GM13977 (cell line): ENCODE measurements around the gene SPSB3.

Experiments used
- DNase-seq: peaks from one replicate; pipeline ENCODE4 v3.0.0; 2012; ENCODE audit warnings: low spot score
- in situ Hi-C: fragments of 300-500 bp; cut with MboI; formaldehyde crosslinking; loops from one replicate; pipeline ENCODE4 v1.12.0; 2022; ENCODE audit warnings: low sequenced_read_pairs, low pct_unique_long_range_greater_than_20kb, mixed read lengths, inconsistent platforms; ENCODE audit not compliant: unreplicated experiment
- TF ChIP-seq, protein P1 (sequence below): IDR thresholded peaks from 2 replicates; pipeline ENCODE4 v1.5.1; 2012; ENCODE audit warnings: mild to moderate bottlenecking, control low read depth; ENCODE audit not compliant: insufficient read depth; ENCODE audit errors: extremely low read depth, missing control alignments

SPSB3 gene

DNA sequence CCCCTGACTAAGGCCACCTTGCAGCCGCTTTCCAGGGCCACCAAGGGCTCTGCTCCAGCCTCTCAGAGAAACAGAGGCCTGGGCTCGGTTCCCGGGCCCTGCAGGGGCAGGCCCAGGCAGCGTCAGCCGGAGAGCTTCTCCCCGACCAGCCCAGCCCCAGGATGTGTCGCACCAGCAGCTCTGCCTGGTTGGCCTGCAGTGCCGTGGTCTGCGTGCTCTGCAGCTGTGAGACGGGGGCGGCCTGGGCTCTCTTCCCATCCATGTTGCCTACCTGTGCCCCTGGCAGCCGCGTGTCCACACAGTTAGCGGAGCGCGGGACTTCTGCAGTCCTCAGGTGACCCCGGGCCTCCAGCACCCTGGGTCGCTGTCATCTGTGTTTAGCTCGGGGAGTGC lies 6.3 kb upstream of the SPSB3 start:
- in situ Hi-C loops = no loop called here
- TF ChIP-seq, protein P1, sequence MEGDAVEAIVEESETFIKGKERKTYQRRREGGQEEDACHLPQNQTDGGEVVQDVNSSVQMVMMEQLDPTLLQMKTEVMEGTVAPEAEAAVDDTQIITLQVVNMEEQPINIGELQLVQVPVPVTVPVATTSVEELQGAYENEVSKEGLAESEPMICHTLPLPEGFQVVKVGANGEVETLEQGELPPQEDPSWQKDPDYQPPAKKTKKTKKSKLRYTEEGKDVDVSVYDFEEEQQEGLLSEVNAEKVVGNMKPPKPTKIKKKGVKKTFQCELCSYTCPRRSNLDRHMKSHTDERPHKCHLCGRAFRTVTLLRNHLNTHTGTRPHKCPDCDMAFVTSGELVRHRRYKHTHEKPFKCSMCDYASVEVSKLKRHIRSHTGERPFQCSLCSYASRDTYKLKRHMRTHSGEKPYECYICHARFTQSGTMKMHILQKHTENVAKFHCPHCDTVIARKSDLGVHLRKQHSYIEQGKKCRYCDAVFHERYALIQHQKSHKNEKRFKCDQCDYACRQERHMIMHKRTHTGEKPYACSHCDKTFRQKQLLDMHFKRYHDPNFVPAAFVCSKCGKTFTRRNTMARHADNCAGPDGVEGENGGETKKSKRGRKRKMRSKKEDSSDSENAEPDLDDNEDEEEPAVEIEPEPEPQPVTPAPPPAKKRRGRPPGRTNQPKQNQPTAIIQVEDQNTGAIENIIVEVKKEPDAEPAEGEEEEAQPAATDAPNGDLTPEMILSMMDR = no peak
- DNase-seq = no peak

DNA sequence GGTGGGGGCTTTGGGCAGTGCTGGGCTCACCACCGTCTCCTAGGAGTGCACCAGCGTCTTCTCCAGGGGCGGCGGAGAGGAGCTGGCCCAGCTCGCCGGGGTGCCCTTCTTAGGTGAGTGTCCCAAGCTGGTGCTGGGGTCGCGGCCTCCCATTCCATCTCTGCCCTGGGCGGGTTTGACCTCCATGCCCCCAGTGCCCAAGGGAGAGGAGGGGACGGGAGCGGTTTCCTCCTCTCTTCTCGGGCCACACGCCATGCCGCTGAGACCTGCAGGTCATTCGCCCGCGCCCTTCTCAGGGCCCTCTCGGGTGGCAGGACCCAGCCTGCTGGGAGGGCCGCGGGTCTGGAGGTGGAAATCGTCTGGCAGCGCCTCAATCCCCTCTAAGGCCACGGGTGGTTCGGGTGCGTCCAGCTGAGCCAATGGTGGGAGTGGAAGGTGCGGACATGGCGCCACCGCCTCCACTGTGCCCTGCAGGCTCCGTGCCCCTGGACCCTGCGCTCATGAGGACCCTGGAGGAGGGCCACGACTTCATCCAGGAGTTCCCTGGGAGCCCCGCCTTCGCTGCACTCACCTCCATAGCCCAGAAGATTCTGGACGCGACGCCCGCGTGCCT lies 5.8 kb upstream of the SPSB3 start:
- in situ Hi-C loops = no loop called here
- TF ChIP-seq, protein P1 = no peak
- no peak for DNase-seq

DNA sequence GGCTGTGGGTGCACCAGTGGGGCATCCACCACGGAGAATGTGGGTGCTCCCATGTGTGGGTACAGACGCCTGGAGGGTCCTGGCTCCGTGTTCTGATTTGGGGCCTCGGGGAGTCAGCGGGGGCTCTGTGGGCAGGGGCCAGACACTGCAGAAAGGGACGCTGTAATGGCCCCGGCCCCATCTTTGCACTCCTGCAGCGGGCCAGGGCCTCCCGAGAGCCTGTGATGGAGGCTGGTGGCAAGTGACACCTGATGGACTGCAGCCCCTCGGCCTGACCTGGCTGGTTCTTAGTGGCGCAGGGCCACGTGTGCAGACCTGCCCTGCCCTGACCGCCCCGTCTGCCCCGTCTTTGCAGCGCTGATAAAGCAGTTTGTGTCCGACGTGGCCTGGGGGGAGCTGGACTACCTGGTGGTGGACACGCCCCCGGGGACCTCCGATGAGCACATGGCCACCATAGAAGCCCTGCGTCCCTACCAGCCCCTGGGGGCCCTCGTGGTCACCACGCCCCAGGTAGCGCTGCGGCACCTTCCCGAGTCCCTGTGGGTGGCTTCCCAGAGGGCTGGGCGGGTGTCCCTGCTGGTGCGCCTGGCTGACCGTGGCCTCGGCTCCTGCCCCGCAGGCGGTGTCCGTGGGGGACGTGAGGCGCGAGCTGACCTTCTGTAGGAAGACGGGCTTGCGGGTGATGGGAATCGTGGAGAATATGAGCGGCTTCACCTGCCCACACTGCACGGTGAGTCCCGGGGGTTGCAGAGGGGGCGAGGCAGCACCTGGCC lies 5.1 kb upstream of the SPSB3 start:
- DNase-seq = no peak
- TF ChIP-seq, protein P1 = no peak
- in situ Hi-C loops = no loop called here

DNA sequence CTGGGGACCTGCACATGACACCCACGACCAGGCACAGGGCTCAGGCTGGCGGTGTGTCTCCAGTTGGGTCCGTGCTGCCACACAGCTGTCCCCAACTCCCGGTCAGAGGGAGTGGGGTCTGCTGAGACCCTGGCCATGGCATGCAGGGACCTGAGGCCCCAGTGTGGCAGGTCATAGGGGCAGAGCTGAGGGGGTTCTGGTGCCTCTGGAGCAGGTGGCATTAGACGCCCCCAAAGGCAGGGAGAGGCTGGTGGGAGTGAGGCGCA lies 4.6 kb upstream of the SPSB3 start:
- in situ Hi-C loops = no loop called here
- DNase-seq = no peak
- TF ChIP-seq, protein P1 = no peak

DNA sequence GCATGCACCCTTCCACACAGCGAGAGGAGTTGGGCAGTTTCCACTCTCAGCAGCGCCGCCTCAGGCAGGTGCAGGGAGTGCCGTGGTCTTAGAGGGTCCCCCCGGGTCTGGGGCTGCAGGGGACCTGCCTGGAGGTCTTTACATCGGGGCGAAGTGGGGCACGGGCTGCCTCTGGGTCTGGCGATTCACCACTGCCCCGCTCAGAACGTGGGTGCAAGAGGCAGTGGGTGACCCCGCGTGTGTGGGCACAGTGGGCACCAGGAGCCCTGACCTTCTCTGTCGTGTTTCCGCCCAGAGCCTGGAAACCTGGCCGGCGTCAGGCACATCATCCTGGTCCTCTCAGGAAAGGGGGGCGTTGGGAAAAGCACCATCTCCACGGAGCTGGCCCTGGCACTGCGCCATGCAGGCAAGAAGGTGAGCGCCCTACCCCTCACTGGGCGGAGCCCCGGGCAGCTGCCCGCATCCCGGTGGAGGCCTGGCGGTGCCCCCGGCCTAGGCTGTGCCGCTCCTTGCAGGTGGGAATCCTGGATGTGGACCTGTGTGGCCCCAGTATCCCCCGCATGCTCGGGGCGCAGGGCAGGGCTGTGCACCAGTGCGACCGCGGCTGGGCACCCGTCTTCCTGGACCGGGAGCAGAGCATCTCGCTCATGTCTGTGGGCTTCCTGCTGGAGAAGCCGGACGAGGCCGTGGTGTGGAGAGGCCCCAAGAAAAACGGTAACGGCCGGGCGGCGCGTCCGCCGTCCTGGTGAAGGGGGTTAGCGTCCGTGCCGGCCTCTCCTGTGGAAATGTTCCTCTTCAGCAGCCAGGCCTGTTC lies 4.1 kb upstream of the SPSB3 start:
- TF ChIP-seq, protein P1 = peak; percentile 19
- in situ Hi-C loops = no loop called here

DNA sequence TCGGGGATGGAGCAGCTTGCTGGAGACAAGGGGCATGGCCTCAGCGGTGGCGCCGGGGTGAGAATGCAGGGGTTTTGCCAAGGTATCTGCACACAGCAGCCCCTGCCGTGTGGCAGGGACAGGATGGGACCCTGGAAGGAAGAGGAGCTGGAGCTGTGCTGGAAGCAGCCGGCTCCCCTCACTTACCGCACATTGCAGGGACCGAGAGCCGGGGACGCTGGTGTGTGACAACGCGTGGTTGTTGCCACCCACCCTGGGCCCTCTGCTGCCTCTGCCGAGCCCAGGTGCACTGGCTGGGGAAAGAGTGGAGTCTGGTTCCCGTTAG lies 3.4 kb upstream of the SPSB3 start:
- DNase-seq = no peak
- TF ChIP-seq, protein P1 = no peak
- in situ Hi-C loops = no loop called here

More for the DNA sequence above, 4.1 kb upstream of the SPSB3 start:
- no peak for DNase-seq
